GM18909 (cell line): ENCODE measurements around the gene NRM.
"Not testable (repeated sequence)": the region's sequence is repeated elsewhere in the genome, so short reads cannot be mapped to it uniquely, and the experiment has no call there.

Source experiments
- ATAC-seq: cut with Tn5 transposase; IDR thresholded peaks from one replicate; pipeline ENCODE4 v1.9.1; 2021; ENCODE audit warnings: mild to moderate bottlenecking; ENCODE audit not compliant: unreplicated experiment, poor library complexity

The NRM gene, protein sequence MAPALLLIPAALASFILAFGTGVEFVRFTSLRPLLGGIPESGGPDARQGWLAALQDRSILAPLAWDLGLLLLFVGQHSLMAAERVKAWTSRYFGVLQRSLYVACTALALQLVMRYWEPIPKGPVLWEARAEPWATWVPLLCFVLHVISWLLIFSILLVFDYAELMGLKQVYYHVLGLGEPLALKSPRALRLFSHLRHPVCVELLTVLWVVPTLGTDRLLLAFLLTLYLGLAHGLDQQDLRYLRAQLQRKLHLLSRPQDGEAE

GRCh38 chr6:30690403-30691207 lies at the start of gene NRM:
TSS of gene NRM (minus strand) at chr6:30690984. CDS start at chr6:30690974, 10 bp downstream.
- peak; percentile 28 for ATAC-seq

- ATAC-seq: no peak
Measured at GRCh38 chr6:30740540-30740870, 49.7 kb upstream of the NRM start.

GRCh38 chr6:30738532-30738931 lies 47.7 kb upstream of the NRM start:
- no peak for ATAC-seq

DNA sequence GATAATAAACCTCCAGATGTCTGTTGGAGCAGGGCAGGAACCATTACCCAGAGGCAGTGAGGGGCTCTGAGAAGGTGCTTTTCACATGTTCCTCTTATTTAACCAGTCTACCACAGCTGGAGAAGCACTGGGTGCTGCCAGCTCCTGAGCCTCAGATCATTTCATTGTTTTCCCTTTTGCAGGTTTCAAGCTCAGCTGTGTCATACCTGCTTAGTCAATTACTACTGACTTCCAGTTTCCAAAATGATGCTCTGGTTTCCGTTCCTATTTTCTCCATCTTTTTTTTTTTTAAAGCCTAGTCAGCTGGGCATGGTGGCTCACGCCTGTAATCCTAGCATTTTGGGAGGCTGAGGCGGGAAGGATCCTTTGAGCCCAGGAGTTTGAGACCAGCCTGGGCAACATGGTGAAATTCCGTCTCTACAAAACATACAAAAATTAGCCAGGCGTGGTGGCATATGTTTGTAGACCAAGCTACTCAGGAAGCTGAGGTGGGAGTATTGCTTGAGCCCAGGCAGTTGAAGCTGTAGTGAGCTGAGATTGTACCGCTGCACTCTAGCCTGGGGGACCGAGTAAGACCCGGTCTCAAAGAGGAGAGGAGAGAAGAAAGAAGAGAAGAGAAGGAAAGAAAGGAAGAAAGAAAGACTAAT lies 45.0 kb upstream of the NRM start:
- peak; percentile 38 for ATAC-seq

- ATAC-seq: no peak
Measured at GRCh38 chr6:30732237-30732943, 41.6 kb upstream of the NRM start.

- ATAC-seq: peak; percentile 76
Measured at GRCh38 chr6:30730601-30731435, 40.0 kb upstream of the NRM start.

GRCh38 chr6:30727920-30728553 lies 37.3 kb upstream of the NRM start:
- ATAC-seq: no peak

DNA sequence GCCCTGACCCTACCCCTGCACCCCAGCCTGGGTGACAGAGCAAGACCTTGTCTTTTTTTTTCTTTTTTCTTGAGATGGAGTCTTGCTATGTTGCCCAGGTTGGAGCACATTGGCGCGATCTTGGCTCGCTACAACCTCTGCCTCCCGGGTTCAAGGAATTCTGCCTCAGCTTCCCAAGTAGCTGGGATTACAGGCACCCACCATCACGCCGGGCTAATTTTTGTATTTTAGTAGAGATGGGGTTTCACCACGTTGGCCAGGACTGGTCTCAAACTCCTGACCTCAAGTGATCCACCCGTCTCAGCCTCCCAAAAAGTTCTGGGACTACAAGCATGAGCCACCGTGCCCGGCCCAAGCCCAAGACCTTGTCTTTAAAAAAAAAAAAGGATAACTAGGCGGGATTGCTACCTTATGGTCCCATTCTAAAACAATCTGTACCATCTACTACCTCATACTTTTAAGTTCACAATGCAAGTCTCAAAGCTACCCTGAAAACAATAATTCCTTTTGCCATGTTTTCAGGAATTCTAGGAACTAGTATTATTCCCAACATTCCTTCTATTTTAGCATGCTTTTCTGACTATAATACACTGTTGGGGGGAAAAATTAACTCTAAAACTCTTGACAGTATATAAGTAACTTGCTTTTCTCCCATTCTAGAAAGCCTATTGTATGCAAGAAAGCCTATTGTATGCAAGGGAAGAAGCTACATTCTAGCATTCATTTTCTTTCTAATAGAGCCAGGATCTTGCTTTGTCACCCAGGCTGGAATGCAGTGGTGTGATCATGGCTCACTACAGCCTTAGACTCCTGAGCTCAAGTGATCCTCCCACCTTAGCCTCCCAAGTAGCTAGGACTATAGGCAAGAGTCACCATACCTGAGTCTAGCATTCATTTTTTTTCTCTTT lies 36.0 kb upstream of the NRM start:
- no peak for ATAC-seq

GRCh38 chr6:30725713-30726505 lies 35.1 kb upstream of the NRM start:
- ATAC-seq: no peak

GRCh38 chr6:30724906-30725667 lies 34.3 kb upstream of the NRM start:
- no peak for ATAC-seq

DNA sequence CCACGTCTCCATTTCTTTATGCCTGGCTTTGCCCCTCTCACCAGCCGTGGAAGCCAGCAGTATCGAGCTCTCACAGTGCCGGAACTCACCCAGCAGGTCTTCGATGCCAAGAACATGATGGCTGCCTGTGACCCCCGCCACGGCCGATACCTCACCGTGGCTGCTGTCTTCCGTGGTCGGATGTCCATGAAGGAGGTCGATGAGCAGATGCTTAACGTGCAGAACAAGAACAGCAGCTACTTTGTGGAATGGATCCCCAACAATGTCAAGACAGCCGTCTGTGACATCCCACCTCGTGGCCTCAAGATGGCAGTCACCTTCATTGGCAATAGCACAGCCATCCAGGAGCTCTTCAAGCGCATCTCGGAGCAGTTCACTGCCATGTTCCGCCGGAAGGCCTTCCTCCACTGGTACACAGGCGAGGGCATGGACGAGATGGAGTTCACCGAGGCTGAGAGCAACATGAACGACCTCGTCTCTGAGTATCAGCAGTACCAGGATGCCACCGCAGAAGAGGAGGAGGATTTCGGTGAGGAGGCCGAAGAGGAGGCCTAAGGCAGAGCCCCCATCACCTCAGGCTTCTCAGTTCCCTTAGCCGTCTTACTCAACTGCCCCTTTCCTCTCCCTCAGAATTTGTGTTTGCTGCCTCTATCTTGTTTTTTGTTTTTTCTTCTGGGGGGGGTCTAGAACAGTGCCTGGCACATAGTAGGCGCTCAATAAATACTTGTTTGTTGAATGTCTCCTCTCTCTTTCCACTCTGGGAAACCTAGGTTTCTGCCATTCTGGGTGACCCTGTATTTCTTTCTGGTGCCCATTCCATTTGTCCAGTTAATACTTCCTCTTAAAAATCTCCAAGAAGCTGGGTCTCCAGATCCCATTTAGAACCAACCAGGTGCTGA lies 33.3 kb upstream of the NRM start:
- not testable (repeated sequence) for ATAC-seq

DNA sequence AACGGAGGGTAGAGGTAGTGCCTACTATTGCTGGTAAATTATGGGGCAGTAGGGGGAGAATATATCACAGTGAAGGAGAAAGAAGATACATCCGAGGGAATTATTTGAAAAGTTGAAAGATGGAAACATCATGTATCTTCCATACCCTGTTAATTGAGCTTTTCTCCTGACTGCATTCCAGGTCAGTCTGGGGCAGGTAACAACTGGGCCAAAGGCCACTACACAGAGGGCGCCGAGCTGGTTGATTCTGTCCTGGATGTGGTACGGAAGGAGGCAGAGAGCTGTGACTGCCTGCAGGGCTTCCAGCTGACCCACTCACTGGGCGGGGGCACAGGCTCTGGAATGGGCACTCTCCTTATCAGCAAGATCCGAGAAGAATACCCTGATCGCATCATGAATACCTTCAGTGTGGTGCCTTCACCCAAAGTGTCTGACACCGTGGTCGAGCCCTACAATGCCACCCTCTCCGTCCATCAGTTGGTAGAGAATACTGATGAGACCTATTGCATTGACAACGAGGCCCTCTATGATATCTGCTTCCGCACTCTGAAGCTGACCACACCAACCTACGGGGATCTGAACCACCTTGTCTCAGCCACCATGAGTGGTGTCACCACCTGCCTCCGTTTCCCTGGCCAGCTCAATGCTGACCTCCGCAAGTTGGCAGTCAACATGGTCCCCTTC lies 32.5 kb upstream of the NRM start:
- ATAC-seq: not testable (repeated sequence)

DNA sequence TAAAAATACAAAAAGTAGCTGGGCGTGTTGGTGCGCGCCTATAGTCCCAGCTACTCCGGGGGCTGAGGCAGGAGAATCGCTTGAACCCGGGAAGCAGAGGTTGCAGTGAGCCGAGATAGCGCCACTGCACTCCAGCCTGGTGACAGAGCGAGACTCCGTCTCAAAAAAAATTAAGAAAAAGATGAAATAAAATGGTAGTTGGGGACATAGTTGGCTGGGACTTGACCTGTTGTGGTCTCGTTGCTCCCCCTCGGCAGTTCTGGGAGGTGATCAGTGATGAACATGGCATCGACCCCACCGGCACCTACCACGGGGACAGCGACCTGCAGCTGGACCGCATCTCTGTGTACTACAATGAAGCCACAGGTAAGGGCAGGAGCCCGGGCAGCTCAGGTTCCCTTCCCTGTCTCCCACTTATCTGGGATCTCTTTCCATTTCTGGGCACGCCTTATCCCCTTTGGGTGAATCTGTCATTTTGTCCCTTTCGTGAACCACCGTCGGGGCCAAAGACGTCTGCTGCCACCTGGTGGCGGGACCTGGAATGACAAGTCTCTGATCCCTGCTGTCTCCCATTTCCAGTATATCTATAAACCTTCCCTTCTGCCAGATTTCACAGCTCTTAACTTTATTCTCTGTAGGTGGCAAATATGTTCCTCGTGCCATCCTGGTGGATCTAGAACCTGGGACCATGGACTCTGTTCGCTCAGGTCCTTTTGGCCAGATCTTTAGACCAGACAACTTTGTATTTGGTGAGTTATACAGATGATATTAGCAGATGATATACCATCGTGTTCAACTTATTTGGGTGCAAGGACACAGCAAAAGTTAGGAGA lies 31.7 kb upstream of the NRM start:
- ATAC-seq: peak; percentile 25

DNA sequence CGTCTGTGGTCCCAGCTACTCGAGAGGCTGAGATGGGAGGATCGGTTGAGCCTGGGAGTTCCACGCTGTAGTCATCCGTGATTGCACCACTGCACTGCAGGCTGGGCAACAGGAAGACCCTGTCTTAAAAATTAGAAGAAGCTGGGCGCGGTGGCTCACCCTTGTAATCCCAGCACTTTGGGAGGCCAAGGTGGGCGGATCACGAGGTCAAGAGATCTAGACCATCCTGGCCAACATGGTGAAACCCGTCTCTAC lies 31.2 kb upstream of the NRM start:
- ATAC-seq: not testable (repeated sequence)
